SU-DHL-6 (cell line): ENCODE measurements around the gene AK9.

ENCODE experiments used
- H2AFZ ChIP-seq: fragments of 200-600 bp; sonication (generic); 2 replicates; pipeline ENCODE4 v1.6.1; 2014; ENCODE audit warnings: low read depth, mild to moderate bottlenecking, moderate library complexity, mixed read lengths, antibody characterized with exemption, low read length; ENCODE audit not compliant: severe bottlenecking
- H3F3A ChIP-seq: fragments of 200-600 bp; shearing (Covaris generic); 2 replicates; pipeline ENCODE4 v1.6.0; 2016; ENCODE audit warnings: antibody characterized with exemption, mild to moderate bottlenecking; ENCODE audit not compliant: insufficient read depth
- H3K27ac ChIP-seq: fragments of 200-600 bp; sonication (generic); 2 replicates; pipeline ENCODE4 v1.5.1; 2016; ENCODE audit warnings: low read depth, mild to moderate bottlenecking, low read length, moderate library complexity, mixed read lengths
- H3K27me3 ChIP-seq: fragments of 200-600 bp; sonication (generic), shearing (Covaris generic); 2 replicates; pipeline ENCODE4 v1.6.0; 2014; ENCODE audit warnings: mild to moderate bottlenecking, low read length
- H3K36me3 ChIP-seq: fragments of 200-600 bp; sonication (generic); 2 replicates; pipeline ENCODE4 v1.6.1; 2014; ENCODE audit warnings: mild to moderate bottlenecking, low read length, mixed read lengths
- H3K4me2 ChIP-seq: fragments of 300-600, 200-600 bp; shearing (Covaris generic), sonication (generic); 2 replicates; pipeline ENCODE4 v1.6.0; 2014; ENCODE audit warnings: low read length, low read depth, mild to moderate bottlenecking; ENCODE audit not compliant: poor library complexity, severe bottlenecking
- H3K4me3 ChIP-seq: fragments of 200-600 bp; sonication (generic); 2 replicates; pipeline ENCODE4 v1.5.1; 2014; ENCODE audit warnings: antibody characterized with exemption, low read length, mild to moderate bottlenecking, mixed read lengths; ENCODE audit not compliant: insufficient read depth, poor library complexity, severe bottlenecking
- H3K79me2 ChIP-seq: fragments of 200-600 bp; sonication (generic); 2 replicates; pipeline ENCODE4 v1.6.1; 2014; ENCODE audit warnings: mild to moderate bottlenecking, low read length, moderate library complexity; ENCODE audit not compliant: insufficient read depth
- H3K9ac ChIP-seq: fragments of 200-600 bp; sonication (generic); 2 replicates; pipeline ENCODE4 v1.7.0; 2014; ENCODE audit warnings: mild to moderate bottlenecking, low read length
- H3K9me2 ChIP-seq: fragments of 200-600 bp; sonication (generic); replicated peaks from 2 replicates; pipeline ENCODE4 v1.6.1; 2014; ENCODE audit warnings: low read length; ENCODE audit not compliant: insufficient read depth
- H3K9me3 ChIP-seq: fragments of 200-600 bp; sonication (generic); 2 replicates; pipeline ENCODE4 v1.6.1; 2014; ENCODE audit warnings: low read length, mixed read lengths; ENCODE audit not compliant: insufficient read depth
- H4K20me1 ChIP-seq: fragments of 200-600 bp; sonication (generic); 2 replicates; pipeline ENCODE4 v1.6.1; 2014; ENCODE audit warnings: low read depth, mild to moderate bottlenecking, antibody characterized with exemption, low read length, moderate library complexity, mixed read lengths
- EZH2phosphoT487 ChIP-seq: fragments of 200-600 bp; sonication (generic), shearing (Covaris generic); conservative IDR thresholded peaks from 2 replicates; pipeline ENCODE4 v1.6.1; 2018; ENCODE audit warnings: mild to moderate bottlenecking, antibody characterized with exemption, low read length, moderate library complexity, mixed read lengths
- TF ChIP-seq, protein P1 (sequence below): fragments of 200-600 bp; sonication (generic); IDR thresholded peaks from one replicate; pipeline ENCODE4 v1.5.1; 2017; ENCODE audit warnings: antibody characterized with exemption, mild to moderate bottlenecking, low read length, moderate library complexity; ENCODE audit not compliant: insufficient read depth, poor library complexity, severe bottlenecking

The AK9 gene

DNA sequence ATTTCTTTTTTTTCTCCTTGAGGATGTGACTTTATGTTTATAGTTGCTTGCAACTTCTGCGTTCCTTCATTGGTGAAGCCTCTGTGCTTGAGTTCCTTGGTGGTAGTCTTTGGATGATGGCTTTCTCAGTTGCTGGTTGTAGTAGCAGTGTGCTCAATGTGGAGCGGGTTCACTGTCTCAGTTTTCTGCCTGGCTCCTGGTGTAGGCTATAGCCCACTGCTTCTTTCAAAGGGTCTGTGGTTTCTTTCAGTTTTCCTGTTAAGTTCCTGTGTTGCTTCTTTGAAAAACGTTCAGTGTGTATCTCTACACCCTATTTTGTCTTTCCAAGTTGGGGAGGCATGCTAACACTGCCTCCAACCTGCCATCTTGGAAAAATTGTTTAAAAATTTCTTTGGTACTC, 174.1 kb downstream of the AK9 start:
- no peak overlapping the region for H3K4me3 ChIP-seq
- TF ChIP-seq, protein P1, sequence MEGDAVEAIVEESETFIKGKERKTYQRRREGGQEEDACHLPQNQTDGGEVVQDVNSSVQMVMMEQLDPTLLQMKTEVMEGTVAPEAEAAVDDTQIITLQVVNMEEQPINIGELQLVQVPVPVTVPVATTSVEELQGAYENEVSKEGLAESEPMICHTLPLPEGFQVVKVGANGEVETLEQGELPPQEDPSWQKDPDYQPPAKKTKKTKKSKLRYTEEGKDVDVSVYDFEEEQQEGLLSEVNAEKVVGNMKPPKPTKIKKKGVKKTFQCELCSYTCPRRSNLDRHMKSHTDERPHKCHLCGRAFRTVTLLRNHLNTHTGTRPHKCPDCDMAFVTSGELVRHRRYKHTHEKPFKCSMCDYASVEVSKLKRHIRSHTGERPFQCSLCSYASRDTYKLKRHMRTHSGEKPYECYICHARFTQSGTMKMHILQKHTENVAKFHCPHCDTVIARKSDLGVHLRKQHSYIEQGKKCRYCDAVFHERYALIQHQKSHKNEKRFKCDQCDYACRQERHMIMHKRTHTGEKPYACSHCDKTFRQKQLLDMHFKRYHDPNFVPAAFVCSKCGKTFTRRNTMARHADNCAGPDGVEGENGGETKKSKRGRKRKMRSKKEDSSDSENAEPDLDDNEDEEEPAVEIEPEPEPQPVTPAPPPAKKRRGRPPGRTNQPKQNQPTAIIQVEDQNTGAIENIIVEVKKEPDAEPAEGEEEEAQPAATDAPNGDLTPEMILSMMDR, result no peak
- no peak for TF ChIP-seq EZH2phosphoT487
- no peak overlapping the region for H2AFZ ChIP-seq
- no peaks in the 10 kb centered on the region for H3K36me3 ChIP-seq
- no peaks in the 10 kb centered on the region for H3K79me2 ChIP-seq
- H3F3A ChIP-seq, result no peaks in the 10 kb centered on the region
- no peak overlapping the region for H3K27ac ChIP-seq
- H3K9me3 ChIP-seq, result no peaks in the 10 kb centered on the region
- no peaks in the 10 kb centered on the region for H4K20me1 ChIP-seq
- H3K9ac ChIP-seq, result no peak overlapping the region
- no peaks in the 10 kb centered on the region for H3K27me3 ChIP-seq
- H3K4me2 ChIP-seq, result no peak overlapping the region
- H3K9me2 ChIP-seq, result no peaks in the 10 kb centered on the region

DNA sequence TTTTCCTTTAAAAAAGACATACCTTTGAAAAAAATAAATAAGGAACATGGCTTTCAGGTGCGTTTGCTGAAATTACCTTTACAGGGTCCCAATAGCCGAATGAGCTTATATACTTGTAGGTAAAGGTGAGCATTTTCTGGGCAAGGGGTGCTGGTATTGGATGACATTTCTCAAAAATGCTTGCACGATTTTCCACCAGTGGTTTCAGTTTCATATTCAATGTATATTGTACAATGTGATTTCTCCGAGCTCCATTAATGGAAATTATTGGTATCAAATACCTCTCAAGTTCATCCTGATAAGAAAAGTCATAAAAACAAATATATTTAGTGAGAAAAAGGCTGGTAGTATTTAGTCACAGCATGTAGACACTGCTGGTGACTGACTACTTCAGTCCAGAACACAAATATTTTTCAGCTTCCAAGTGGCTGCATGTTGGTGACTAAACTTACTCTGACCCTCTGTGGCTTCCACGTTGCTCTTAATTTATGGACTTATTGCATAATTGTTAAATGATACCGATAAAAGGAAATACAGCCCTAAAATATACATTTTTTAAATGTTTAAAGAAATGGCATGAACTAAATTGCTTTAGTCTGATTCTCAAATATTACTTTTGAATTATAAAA, 175.1 kb downstream of the AK9 start:
- TF ChIP-seq, protein P1, result no peak
- TF ChIP-seq EZH2phosphoT487, result no peak
- H3K9ac ChIP-seq, result no peak overlapping the region
- H3K4me2 ChIP-seq, result peak overlapping the region; percentile 17
- H3F3A ChIP-seq, result no peaks in the 10 kb centered on the region
- no peaks in the 10 kb centered on the region for H3K9me2 ChIP-seq
- no peaks in the 10 kb centered on the region for H4K20me1 ChIP-seq
- H2AFZ ChIP-seq, result no peak overlapping the region
- H3K9me3 ChIP-seq, result no peaks in the 10 kb centered on the region
- no peaks in the 10 kb centered on the region for H3K79me2 ChIP-seq
- H3K4me3 ChIP-seq, result no peak overlapping the region
- no peaks in the 10 kb centered on the region for H3K27me3 ChIP-seq
- H3K36me3 ChIP-seq, result no peaks in the 10 kb centered on the region
- H3K27ac ChIP-seq, result no peak overlapping the region

DNA sequence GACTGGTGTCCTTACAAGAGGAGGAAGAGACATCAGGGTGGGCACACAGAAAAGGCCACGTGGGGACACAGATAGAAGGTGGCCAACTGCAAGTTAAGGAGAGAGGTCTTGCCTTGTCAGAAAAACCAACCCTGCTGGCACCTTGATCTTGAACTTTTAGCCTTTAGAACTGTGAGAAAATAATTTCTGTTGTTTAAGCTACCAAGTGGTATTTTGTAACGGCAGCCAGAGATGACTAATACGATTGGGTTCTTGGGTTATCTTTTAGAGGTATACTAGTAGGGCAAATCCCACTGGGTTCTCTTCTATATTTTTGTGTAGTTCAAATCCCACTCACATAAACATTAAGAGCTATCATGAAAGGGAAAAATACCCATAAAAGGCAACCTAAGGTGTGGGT, 176.1 kb downstream of the AK9 start:
- Histone ChIP-seq H4K20me1 (no peaks in the 10 kb centered on the region), H3K9ac (no peak overlapping the region), H3K36me3 (no peaks in the 10 kb centered on the region), H2AFZ (no peak overlapping the region), H3K9me3 (no peaks in the 10 kb centered on the region), H3K79me2 (no peaks in the 10 kb centered on the region), H3K27ac (no peak overlapping the region), H3K4me2 (no peak overlapping the region), H3K9me2 (no peaks in the 10 kb centered on the region), H3K27me3 (no peaks in the 10 kb centered on the region), H3F3A (no peaks in the 10 kb centered on the region), H3K4me3 (no peak overlapping the region)
- no peak for TF ChIP-seq EZH2phosphoT487
- TF ChIP-seq, protein P1, result no peak
